ENCODE data around the gene CDC34.

DNA sequence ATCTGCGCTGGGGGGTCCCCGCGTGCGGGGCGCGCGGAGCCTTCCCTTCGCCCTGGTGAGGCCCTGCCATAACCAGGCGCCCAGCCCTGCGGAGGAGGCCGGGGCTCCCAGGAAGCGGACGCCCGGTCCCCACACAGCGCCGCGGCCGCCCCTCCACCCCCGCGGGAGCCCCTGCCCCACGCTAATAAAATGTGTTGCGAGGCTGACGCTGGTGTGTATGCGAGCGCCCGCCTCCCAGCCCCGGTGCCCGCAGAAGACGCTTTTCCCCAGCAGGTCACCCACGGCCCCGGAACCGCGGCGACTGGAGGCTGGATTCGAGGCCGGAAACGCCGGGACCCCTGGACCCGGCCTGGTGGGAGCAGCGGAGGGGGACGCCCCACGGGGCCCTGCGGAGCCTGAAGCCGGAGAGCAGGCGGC is 12.1 kb upstream of the CDC34 start:
- TF ChIP-seq, protein P1, sequence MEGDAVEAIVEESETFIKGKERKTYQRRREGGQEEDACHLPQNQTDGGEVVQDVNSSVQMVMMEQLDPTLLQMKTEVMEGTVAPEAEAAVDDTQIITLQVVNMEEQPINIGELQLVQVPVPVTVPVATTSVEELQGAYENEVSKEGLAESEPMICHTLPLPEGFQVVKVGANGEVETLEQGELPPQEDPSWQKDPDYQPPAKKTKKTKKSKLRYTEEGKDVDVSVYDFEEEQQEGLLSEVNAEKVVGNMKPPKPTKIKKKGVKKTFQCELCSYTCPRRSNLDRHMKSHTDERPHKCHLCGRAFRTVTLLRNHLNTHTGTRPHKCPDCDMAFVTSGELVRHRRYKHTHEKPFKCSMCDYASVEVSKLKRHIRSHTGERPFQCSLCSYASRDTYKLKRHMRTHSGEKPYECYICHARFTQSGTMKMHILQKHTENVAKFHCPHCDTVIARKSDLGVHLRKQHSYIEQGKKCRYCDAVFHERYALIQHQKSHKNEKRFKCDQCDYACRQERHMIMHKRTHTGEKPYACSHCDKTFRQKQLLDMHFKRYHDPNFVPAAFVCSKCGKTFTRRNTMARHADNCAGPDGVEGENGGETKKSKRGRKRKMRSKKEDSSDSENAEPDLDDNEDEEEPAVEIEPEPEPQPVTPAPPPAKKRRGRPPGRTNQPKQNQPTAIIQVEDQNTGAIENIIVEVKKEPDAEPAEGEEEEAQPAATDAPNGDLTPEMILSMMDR (IDR thresholded peaks at IDR 0.05; ENCODE audit: low read depth, low read length, poor library complexity, severe bottlenecking): no peak
- no peak for TF ChIP-seq EZH2phosphoT487 (IDR thresholded peaks at IDR 0.05; ENCODE audit: borderline replicate concordance, low read length)
